HL-60/S4 treated with retinoic acid at 250 ng/mL for 4 days and 3 days (cell line): ENCODE measurements around the gene APLF.
"Not testable (repeated sequence)": the region's sequence is repeated elsewhere in the genome, so short reads cannot be mapped to it uniquely, and the experiment has no call there.

Experiments
- in situ Hi-C: fragments of 300-500 bp; cut with MboI; formaldehyde crosslinking; loops from 2 replicates; pipeline ENCODE4 v1.7.0; 2022; ENCODE audit warnings: low sequenced_read_pairs

Gene APLF

GRCh38 chr2:68441179-68441993 lies 26.0 kb upstream of the APLF start:
- in situ Hi-C loops, result no loop called here

- in situ Hi-C loops, result no loop called here
These were observed 25.4 kb upstream of the APLF start for GRCh38 chr2:68441994-68442322.

GRCh38 chr2:68446425-68446824 lies 21.0 kb upstream of the APLF start:
- in situ Hi-C loops, result not testable (repeated sequence)

- in situ Hi-C loops, result no loop called here
These were observed 20.3 kb upstream of the APLF start for GRCh38 chr2:68447118-68447517.

- in situ Hi-C loops, result no loop called here
These were observed 18.4 kb upstream of the APLF start for GRCh38 chr2:68448671-68449653.

GRCh38 chr2:68452158-68452900 lies 15.1 kb upstream of the APLF start:
- in situ Hi-C loops, result no loop called here

- in situ Hi-C loops, result no loop called here
These were observed 13.5 kb upstream of the APLF start for GRCh38 chr2:68453761-68454360.

- in situ Hi-C loops, result no loop called here
These were observed 12.7 kb upstream of the APLF start for GRCh38 chr2:68454719-68455118.

- in situ Hi-C loops, result no loop called here
These were observed 11.2 kb upstream of the APLF start for GRCh38 chr2:68456198-68456597.

- in situ Hi-C loops, result no loop called here
These were observed 8.4 kb upstream of the APLF start for GRCh38 chr2:68458981-68459380.

GRCh38 chr2:68463287-68463877 lies 4.0 kb upstream of the APLF start:
- in situ Hi-C loops, result no loop called here

GRCh38 chr2:68464651-68465050 lies 2.7 kb upstream of the APLF start:
- in situ Hi-C loops, result no loop called here

- in situ Hi-C loops, result no loop called here
These were observed 2.1 kb upstream of the APLF start for GRCh38 chr2:68465081-68465916.

GRCh38 chr2:68466361-68466777 lies 1.0 kb upstream of the APLF start:
- in situ Hi-C loops, result no loop called here

- in situ Hi-C loops, result no loop called here
These were observed 658 bp upstream of the APLF start for GRCh38 chr2:68466778-68467076.

- in situ Hi-C loops, result no loop called here
These were observed 1.4 kb downstream of the APLF start for GRCh38 chr2:68468801-68469200.

GRCh38 chr2:68469935-68470334 lies 2.5 kb downstream of the APLF start:
- in situ Hi-C loops, result loop anchor here (10.0 kb wide), 1 partner anchor 445 kb away; no protein-coding TSS in a partner anchor

- in situ Hi-C loops, result loop anchor here (10.0 kb wide), 1 partner anchor 443 kb away; no protein-coding TSS in a partner anchor
These were observed 4.0 kb downstream of the APLF start for GRCh38 chr2:68471385-68471784.

- in situ Hi-C loops, result loop anchor here (10.0 kb wide), 1 partner anchor 442 kb away; no protein-coding TSS in a partner anchor
These were observed 5.5 kb downstream of the APLF start for GRCh38 chr2:68472796-68473414.
